Measurements from ENCODE around the gene EPN2. TPM values are rescaled to one million over a fixed set of nuclear protein-coding genes. Genes with fewer than 3 reads are reported as not detected.

The EPN2 gene
- total and polyA plus RNA-seq, 2 experiments from 2014 or later, result 34.0 to 149 TPM

GRCh38 chr17:19383681-19384470 is 146.7 kb downstream of the EPN2 start:
- H3K4me1 Mint-ChIP-seq, result peaks cover 42% of the 10 kb centered on the region
- peaks cover 20% of the 10 kb centered on the region for H3K4me1 ChIP-seq (ENCODE audit: insufficient read depth)
- no peak overlapping the region for H3K27ac ChIP-seq (ENCODE audit: low read depth)
- no peak overlapping the region for H3K4me3 ChIP-seq
- no peak overlapping the region for H2AFZ ChIP-seq
- ATAC-seq (no peak), DNase-seq (ENCODE audit: low spot score) (no peak)
- no peaks in the 10 kb centered on the region; the same call in 2 of the 3 replicates for H3K9me3 Mint-ChIP-seq
- H4K20me1 ChIP-seq (replicated peaks; ENCODE audit: insufficient read depth), result peaks cover 13% of the 10 kb centered on the region
- H3K36me3 ChIP-seq (ENCODE audit: insufficient read depth), result peaks cover 10% of the 10 kb centered on the region
- no peak overlapping the region; the same call in 2 of the 3 replicates for H3K4me3 Mint-ChIP-seq
- peaks cover 8% of the 10 kb centered on the region for H3K27me3 Mint-ChIP-seq (ENCODE audit: insufficient read depth, low read depth, poor library complexity)
- TF ChIP-seq REST (IDR thresholded peaks at IDR 0.05; ENCODE audit: unreplicated experiment) (no peak), ETS1 (IDR thresholded peaks at IDR 0.05) (no peak), POLR2AphosphoS5 (IDR thresholded peaks at IDR 0.05; ENCODE audit: low read depth) (no peak), CTCF (conservative IDR thresholded peaks at IDR 0.05; ENCODE audit: low read depth in 2 of 2) (no peak), EZH2 (IDR thresholded peaks at IDR 0.05; ENCODE audit: low read depth, unreplicated experiment) (no peak), NANOG (IDR thresholded peaks at IDR 0.05; ENCODE audit: borderline replicate concordance) (no peak)
- peaks cover 68% of the 10 kb centered on the region for H3K36me3 Mint-ChIP-seq (ENCODE audit: low read depth)
- H3K9me2 ChIP-seq (ENCODE audit: insufficient read depth), result no peaks in the 10 kb centered on the region
- peak overlapping the region; percentile 89; the same call in 1 of the 2 replicates for H3K27ac Mint-ChIP-seq
- H3K27me3 ChIP-seq (ENCODE audit: insufficient read depth), result no peaks in the 10 kb centered on the region
- peaks cover 23% of the 10 kb centered on the region for H3F3A ChIP-seq (replicated peaks; ENCODE audit: low read depth)
- no peak overlapping the region for H3K4me2 ChIP-seq
- H3K79me2 ChIP-seq (replicated peaks; ENCODE audit: insufficient read depth), result peaks cover 25% of the 10 kb centered on the region
